GM12878 (cell line): ENCODE data around the gene MAGI2. TPM values are rescaled to one million over a fixed set of nuclear protein-coding genes. Genes with fewer than 3 reads are reported as not detected.

ENCODE experiments used
- ATAC-seq: fragments of 200-7000 bp; cut with Tn5 transposase; 3 replicates; pipeline ENCODE4 v1.9.1; 2020; ENCODE audit warnings: mild to moderate bottlenecking, moderate library complexity
- BruUV-seq: library from RNA; stranded (reverse); fragments of 400-500 nt; replicated peaks from 2 replicates; lab custom pipeline; 2021; lab: Mats Ljungman, UMichigan
- CTCF ChIA-PET: fragments of 300-600 bp; sonication (Branson Sonifier 250); formaldehyde crosslinking; extraction: SDS; loops from one replicate; lab custom pipeline; 2021; ENCODE audit warnings: inconsistent platforms; lab: Yijun Ruan, JAX
- POLR2A ChIA-PET: fragments of 350-600 bp; formaldehyde crosslinking; extraction: SDS; loops from one replicate; lab custom pipeline; 2021; ENCODE audit warnings: inconsistent platforms; lab: Charles Lee
- RAD21 ChIA-PET: fragments of 300-600 bp; sonication (Branson Sonifier 250); formaldehyde crosslinking; loops from one replicate; lab custom pipeline; 2023; ENCODE audit warnings: antibody characterized with exemption; ENCODE audit not compliant: unreplicated experiment; lab: Charles Lee
- SMC1A ChIA-PET: fragments of 300-600 bp; sonication (Branson Sonifier 250); formaldehyde crosslinking; loops from one replicate; lab custom pipeline; 2023; ENCODE audit not compliant: unreplicated experiment, uncharacterized antibody; lab: Charles Lee
- DNase-seq: peaks from one replicate; pipeline ENCODE4 v3.0.0-alpha.2; 2011; ENCODE audit warnings: low read depth, low spot score
- FAIRE-seq: peaks from 3 replicates; lab custom pipeline; 2011; peaks lifted over from hg19 to GRCh38; lab: Jason Lieb, UNC
- H2AFZ ChIP-seq: 2 replicates; pipeline ENCODE4 v1.6.0; 2011; ENCODE audit warnings: low read depth, low read length, control low read depth; ENCODE audit not compliant: control insufficient read depth
- H3K27ac ChIP-seq: 2 replicates; pipeline ENCODE4 v1.5.1; 2011; ENCODE audit warnings: control low read depth; ENCODE audit not compliant: control insufficient read depth, insufficient read depth
- H3K27me3 ChIP-seq, 2 experiments: replicated peaks in 1 of 2; 2 replicates each; pipeline versions ENCODE4 v1.6.0 to v1.6.1; 2011; ENCODE audit warnings: low read length in 1 of 2; ENCODE audit not compliant: control insufficient read depth in 2 of 2, insufficient read depth in 2 of 2
- H3K36me3 ChIP-seq, 2 experiments: 2 replicates each; pipeline ENCODE4 v1.5.1; 2011; ENCODE audit warnings: low read length in 1 of 2; ENCODE audit not compliant: control insufficient read depth in 2 of 2, insufficient read depth in 2 of 2
- H3K4me1 ChIP-seq: 2 replicates; pipeline ENCODE4 v1.6.1; 2011; ENCODE audit warnings: mild to moderate bottlenecking, low read length, moderate library complexity, mixed read lengths; ENCODE audit not compliant: control insufficient read depth, insufficient read depth
- H3K4me2 ChIP-seq: 2 replicates; pipeline ENCODE4 v1.6.0; 2011; ENCODE audit warnings: control low read depth; ENCODE audit not compliant: control insufficient read depth, insufficient read depth
- H3K4me3 ChIP-seq: fragments of 200-600 bp; sonication (generic); 2 replicates; pipeline ENCODE4 v1.5.1; 2016
- H3K79me2 ChIP-seq: 2 replicates; pipeline ENCODE4 v1.6.0; 2011; ENCODE audit warnings: low read length; ENCODE audit not compliant: control insufficient read depth, insufficient read depth
- H3K9ac ChIP-seq: 2 replicates; pipeline ENCODE4 v1.8.0; 2011; ENCODE audit warnings: low read length, control low read depth, mixed read lengths; ENCODE audit not compliant: control insufficient read depth, insufficient read depth
- H3K9me3 ChIP-seq: replicated peaks from 3 replicates; pipeline ENCODE4 v1.5.1; 2011; ENCODE audit warnings: mild to moderate bottlenecking, low read length; ENCODE audit not compliant: control insufficient read depth, insufficient read depth
- H4K20me1 ChIP-seq: 2 replicates; pipeline ENCODE4 v1.6.0; 2011; ENCODE audit not compliant: control insufficient read depth, insufficient read depth
- ATF7 ChIP-seq: fragments of 450-650 bp; IDR thresholded peaks from 2 replicates; pipeline ENCODE4 v1.6.1; 2016; ENCODE audit warnings: low read depth, mild to moderate bottlenecking
- CEBPB ChIP-seq, 2 experiments: fragments of 150-350 bp in 1 of 2; IDR thresholded peaks; 2 replicates each; pipeline ENCODE4 v1.6.1; 2012 to 2014; ENCODE audit warnings: low read depth in 2 of 2, low read length in 2 of 2, borderline replicate concordance in 1 of 2, inconsistent platforms in 1 of 2
- CHD2 ChIP-seq: IDR thresholded peaks from 2 replicates; pipeline ENCODE4 v1.6.1; 2011; ENCODE audit warnings: low read depth, low read length, improper control_type of control experiment, borderline replicate concordance
- CREM ChIP-seq: IDR thresholded peaks from 2 replicates; pipeline ENCODE4 v1.6.1; 2014; ENCODE audit warnings: antibody characterized with exemption, low read depth
- DPF2 ChIP-seq: fragments of 450-650 bp; IDR thresholded peaks from 2 replicates; pipeline ENCODE4 v1.6.1; 2017; ENCODE audit warnings: mild to moderate bottlenecking
- E2F4 ChIP-seq: IDR thresholded peaks from 2 replicates; pipeline ENCODE4 v1.6.1; 2012; ENCODE audit warnings: low read depth, low read length, improper control_type of control experiment
- IKZF2 ChIP-seq, 2 experiments: fragments of 450-650 bp; IDR thresholded peaks; 2 replicates each; pipeline ENCODE4 v1.6.1; 2017; ENCODE audit warnings: mild to moderate bottlenecking in 2 of 2, moderate library complexity in 2 of 2
- LARP7 ChIP-seq: fragments of 450-650 bp; IDR thresholded peaks from 2 replicates; pipeline ENCODE4 v1.6.1; 2017; ENCODE audit warnings: mild to moderate bottlenecking
- MEF2B ChIP-seq: fragments of 450-650 bp; IDR thresholded peaks from 2 replicates; pipeline ENCODE4 v1.6.1; 2018; ENCODE audit warnings: mild to moderate bottlenecking, moderate library complexity; ENCODE audit not compliant: partially characterized antibody, poor library complexity, severe bottlenecking
- MTA2 ChIP-seq: fragments of 450-650 bp; IDR thresholded peaks from 2 replicates; pipeline ENCODE4 v1.6.1; 2016; ENCODE audit warnings: low read depth, mild to moderate bottlenecking, moderate library complexity
- NBN ChIP-seq: fragments of 450-650 bp; IDR thresholded peaks from 2 replicates; pipeline ENCODE4 v1.6.1; 2016
- SMARCA5 ChIP-seq: fragments of 450-650 bp; IDR thresholded peaks from 2 replicates; pipeline ENCODE4 v1.6.1; 2017; ENCODE audit warnings: mild to moderate bottlenecking
- SRF ChIP-seq, 2 experiments: IDR thresholded peaks; 2 replicates each; pipeline ENCODE4 v1.6.1; 2011; ENCODE audit warnings: low read depth in 2 of 2, low read length in 2 of 2, mild to moderate bottlenecking in 1 of 2, moderate library complexity in 1 of 2
- TCF12 ChIP-seq: IDR thresholded peaks from 2 replicates; pipeline ENCODE4 v1.6.1; 2011; ENCODE audit warnings: low read depth, mild to moderate bottlenecking, low read length
- TCF7 ChIP-seq: IDR thresholded peaks from 2 replicates; pipeline ENCODE4 v1.6.1; 2014; ENCODE audit warnings: antibody characterized with exemption, borderline replicate concordance
- ZBTB40 ChIP-seq: fragments of 450-650 bp; IDR thresholded peaks from 2 replicates; pipeline ENCODE4 v1.6.1; 2016; ENCODE audit warnings: mild to moderate bottlenecking, moderate library complexity, borderline replicate concordance
- WGBS: methylation state at CpG from one replicate; pipeline ENCODE4 v1.1.6; 2016; ENCODE audit warnings: low lambda C conversion rate; ENCODE audit not compliant: insufficient replicate concordance, insufficient coverage; ENCODE audit errors: missing lambda C conversion rate; 5-methylcytosine and 5-hydroxymethylcytosine counted together
- in situ Hi-C: fragments of 300-500 bp; cut with MboI; formaldehyde crosslinking; loops from 9 replicates; pipeline ENCODE4 v1.14.3; 2018; ENCODE audit warnings: mixed read lengths
- intact Hi-C: fragments of 100-400 bp; cut with micrococcal nuclease; formaldehyde crosslinking; loops from one replicate; pipeline ENCODE4 v1.14.2; 2022; ENCODE audit not compliant: unreplicated experiment
- polyA plus RNA-seq, 11 experiments: library from polyadenylated mRNA; depleted of rRNA in 4 of 11; unstranded in 6 of 11; stranded (reverse) in 5 of 11; fragments of >200 nt; fragmentation: Nextera tagmentation in 4 of 11; fragmentation: Illumina TruSeq in 1 of 11; extraction: Ambion mirVana in 4 of 11; extraction: Trizol in 1 of 11; gene quantifications; 1 replicate in 1 of 11; 2 replicates in 10 of 11; pipeline versions ENCODE4 v1.2.1 to v1.2.3, GENCODE V29; 2011 to 2016; ENCODE audit warnings: inconsistent platforms in 2 of 11, missing spikeins in 2 of 11, low read depth in 1 of 11
- total RNA-seq, 4 experiments: library from RNA; depleted of rRNA in 3 of 4; stranded (reverse); fragments of >200 nt in 3 of 4; fragmentation: Illumina TruSeq in 1 of 4; extraction: Trizol in 1 of 4; gene quantifications; 2 replicates each; pipeline versions ENCODE4 v1.2.1 to v1.2.3, GENCODE V29; 2013 to 2021
- TF ChIP-seq, protein P1 (sequence below): IDR thresholded peaks from 2 replicates; pipeline ENCODE4 v1.6.1; 2012; ENCODE audit warnings: improper control_type of control experiment, low read depth, low read length; ENCODE audit not compliant: insufficient replicate concordance

MAGI2 gene
- total and polyA plus RNA-seq, 10 of the 15 experiments (the other 5 are each of a cell fraction or from before 2014, with no cell fraction given), result 0.01 to 0.31 (median 0.05) TPM; not detected in 2

DNA sequence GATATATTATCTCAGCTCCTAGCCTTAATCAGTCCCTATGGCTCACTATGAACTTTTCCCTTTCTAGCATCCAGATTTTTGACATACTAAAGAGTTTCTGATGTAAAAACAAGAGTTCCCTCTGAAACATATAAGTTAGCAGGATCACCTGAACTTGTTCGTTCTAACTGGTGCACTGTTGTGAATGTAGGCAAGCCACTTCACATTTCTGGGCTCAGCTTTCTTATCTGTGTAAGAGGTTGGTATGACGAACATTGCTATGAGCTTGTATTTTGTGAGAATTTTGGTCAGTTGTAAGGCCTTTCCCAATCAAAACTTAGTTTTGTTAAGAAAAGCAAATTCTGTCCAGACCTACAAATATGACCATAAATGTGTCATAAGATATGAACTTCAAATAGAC is 46.1 kb downstream of the MAGI2 start:
- ChIA-PET RAD21 (no interaction called here), SMC1A (no interaction called here), POLR2A (no interaction called here), CTCF (no interaction called here)
- no TSS peak for BruUV-seq
- intact Hi-C loops, result no loop called here
- WGBS, result 2% methylated on average over 2 of the region's 2 CpGs
- no peak for ATAC-seq
- no peak for FAIRE-seq
- H2AFZ ChIP-seq, result no peak overlapping the region
- no peaks in the 10 kb centered on the region for H3K4me1 ChIP-seq
- DNase-seq, result no peak
- H3K27me3 ChIP-seq, result no peaks in the 10 kb centered on the region
- no peak overlapping the region for H3K9ac ChIP-seq
- H3K4me2 ChIP-seq, result no peak overlapping the region
- no peak overlapping the region for H3K4me3 ChIP-seq
- H3K9me3 ChIP-seq, result no peaks in the 10 kb centered on the region
- no peaks in the 10 kb centered on the region for H3K79me2 ChIP-seq
- H3K27ac ChIP-seq, result no peak overlapping the region
- in situ Hi-C loops, result no loop called here
- H3K36me3 ChIP-seq, result no peaks in the 10 kb centered on the region
- H4K20me1 ChIP-seq, result no peaks in the 10 kb centered on the region
- TF ChIP-seq DPF2 (no peak), SRF (IDR thresholded peaks at IDR 0.05; ENCODE audit: low read depth in 2 of 2, low read length in 2 of 2) (no peak), CREM (no peak), MEF2B (no peak), NBN (no peak), ATF7 (no peak), ZBTB40 (no peak), MTA2 (no peak), LARP7 (no peak), IKZF2 (IDR thresholded peaks at IDR 0.05) (no peak), TCF12 (no peak), E2F4 (no peak), CHD2 (no peak), TCF7 (no peak), CEBPB (IDR thresholded peaks at IDR 0.05; ENCODE audit: borderline replicate concordance in 1 of 2, low read depth in 2 of 2, low read length in 2 of 2) (no peak), SMARCA5 (no peak)
- TF ChIP-seq, protein P1, sequence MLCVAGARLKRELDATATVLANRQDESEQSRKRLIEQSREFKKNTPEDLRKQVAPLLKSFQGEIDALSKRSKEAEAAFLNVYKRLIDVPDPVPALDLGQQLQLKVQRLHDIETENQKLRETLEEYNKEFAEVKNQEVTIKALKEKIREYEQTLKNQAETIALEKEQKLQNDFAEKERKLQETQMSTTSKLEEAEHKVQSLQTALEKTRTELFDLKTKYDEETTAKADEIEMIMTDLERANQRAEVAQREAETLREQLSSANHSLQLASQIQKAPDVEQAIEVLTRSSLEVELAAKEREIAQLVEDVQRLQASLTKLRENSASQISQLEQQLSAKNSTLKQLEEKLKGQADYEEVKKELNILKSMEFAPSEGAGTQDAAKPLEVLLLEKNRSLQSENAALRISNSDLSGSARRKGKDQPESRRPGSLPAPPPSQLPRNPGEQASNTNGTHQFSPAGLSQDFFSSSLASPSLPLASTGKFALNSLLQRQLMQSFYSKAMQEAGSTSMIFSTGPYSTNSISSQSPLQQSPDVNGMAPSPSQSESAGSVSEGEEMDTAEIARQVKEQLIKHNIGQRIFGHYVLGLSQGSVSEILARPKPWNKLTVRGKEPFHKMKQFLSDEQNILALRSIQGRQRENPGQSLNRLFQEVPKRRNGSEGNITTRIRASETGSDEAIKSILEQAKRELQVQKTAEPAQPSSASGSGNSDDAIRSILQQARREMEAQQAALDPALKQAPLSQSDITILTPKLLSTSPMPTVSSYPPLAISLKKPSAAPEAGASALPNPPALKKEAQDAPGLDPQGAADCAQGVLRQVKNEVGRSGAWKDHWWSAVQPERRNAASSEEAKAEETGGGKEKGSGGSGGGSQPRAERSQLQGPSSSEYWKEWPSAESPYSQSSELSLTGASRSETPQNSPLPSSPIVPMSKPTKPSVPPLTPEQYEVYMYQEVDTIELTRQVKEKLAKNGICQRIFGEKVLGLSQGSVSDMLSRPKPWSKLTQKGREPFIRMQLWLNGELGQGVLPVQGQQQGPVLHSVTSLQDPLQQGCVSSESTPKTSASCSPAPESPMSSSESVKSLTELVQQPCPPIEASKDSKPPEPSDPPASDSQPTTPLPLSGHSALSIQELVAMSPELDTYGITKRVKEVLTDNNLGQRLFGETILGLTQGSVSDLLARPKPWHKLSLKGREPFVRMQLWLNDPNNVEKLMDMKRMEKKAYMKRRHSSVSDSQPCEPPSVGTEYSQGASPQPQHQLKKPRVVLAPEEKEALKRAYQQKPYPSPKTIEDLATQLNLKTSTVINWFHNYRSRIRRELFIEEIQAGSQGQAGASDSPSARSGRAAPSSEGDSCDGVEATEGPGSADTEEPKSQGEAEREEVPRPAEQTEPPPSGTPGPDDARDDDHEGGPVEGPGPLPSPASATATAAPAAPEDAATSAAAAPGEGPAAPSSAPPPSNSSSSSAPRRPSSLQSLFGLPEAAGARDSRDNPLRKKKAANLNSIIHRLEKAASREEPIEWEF, result no peak
